ENCODE data around the gene NTN3.

Gene NTN3

DNA sequence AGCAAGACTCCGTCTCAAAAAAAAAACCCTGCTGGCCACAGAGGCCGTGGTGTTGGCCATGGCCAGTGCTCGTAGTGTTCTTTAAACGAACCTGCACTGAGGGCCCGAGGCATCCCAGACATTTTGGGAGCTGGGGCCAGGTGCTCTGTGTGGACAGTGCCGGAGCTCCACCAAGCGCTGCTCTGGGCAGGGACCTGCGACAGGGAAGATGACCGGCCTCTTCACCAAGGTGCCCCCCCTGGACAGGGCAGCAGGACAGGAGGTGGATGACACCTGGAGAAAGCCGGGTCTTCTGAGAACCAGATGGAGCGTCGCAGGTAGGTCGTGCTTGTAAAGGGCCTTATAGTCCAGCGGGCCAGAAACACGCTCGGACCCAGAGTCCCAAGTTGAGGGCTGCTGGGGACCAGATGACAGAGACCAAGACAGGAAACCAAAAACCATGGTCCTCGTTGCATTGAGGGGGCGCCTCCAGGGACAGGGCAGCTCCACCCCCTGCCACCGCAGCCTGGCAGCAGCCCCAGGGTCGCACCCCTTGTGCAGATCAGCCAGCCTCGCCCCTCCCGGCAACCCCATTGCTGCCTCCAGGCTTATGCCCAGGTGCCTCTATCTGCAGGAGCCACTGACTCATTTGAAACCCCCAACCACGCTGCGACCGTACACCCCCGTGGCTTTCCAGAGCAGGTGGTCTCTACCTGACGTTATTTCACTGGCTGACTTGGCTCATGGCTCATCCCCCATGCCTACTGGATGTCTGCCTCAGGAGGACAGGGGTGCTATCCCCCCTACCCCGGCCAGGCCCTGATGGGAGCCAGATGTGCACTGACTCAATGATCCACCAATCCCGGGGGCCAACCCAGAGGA is 4.2 kb upstream of the NTN3 start:
- no peak for DNase-seq (ENCODE audit: low spot score)

DNA sequence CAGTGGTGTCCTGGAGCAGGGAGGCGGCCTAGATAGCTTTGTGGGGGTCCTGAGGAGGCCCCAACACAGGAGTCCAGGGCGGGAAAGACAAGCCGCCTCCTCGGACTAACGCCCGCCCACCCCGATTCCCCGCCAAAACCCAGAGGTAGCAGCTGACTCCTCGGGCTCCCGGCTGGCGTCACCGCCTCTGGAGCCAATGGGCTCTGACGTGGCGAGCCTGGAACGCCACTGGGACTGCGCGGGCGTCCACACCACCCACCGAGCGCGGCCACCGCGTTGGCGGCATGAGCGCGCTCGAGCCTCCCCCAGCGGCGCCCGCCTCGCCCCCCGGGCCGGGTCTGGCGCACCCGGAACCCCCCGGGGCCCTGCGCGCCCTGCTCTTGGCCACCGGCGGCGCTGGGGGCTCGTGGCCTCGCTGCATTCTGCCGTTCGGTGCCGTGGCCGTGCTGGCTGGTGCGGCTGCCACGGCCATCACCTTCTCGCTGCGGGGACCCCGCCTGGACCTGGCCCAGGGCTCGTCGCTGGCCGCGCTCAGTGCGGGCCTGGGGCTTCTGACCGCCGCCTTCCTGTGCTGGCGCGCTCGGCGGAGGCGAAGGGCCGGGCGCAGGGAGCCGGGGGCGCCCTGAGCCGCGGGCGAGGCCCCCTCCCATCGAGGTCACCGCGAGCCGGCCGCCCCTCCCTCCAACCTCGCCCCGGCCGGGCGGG is 3.4 kb upstream of the NTN3 start:
- DNase-seq (ENCODE audit: low spot score), result peak; percentile 53

DNA sequence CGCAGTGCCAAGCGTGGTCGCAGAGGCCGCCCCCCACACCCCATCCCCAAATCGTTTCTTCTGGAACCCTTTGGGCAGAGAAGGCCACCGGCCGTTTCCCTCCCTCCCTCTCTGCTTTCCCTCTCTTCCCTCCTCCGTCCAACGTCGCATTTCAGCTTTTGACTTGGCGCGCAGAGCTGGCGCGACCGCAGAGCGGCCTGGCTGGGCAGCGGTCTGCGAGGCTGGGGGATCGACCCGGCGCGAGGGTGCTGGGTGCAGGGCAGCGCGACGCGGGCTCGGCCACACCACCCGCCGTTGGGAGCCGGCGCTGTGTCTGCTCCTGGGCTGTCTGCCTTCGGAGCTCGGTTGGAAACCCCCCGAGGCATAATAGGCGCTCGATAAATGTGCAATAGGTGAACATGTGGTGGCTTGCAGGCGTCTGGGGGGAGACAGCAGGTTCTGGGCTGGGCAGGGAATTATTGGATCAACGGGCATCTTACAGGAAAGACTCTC is 2.8 kb upstream of the NTN3 start:
- no peak for DNase-seq (ENCODE audit: low spot score)

DNA sequence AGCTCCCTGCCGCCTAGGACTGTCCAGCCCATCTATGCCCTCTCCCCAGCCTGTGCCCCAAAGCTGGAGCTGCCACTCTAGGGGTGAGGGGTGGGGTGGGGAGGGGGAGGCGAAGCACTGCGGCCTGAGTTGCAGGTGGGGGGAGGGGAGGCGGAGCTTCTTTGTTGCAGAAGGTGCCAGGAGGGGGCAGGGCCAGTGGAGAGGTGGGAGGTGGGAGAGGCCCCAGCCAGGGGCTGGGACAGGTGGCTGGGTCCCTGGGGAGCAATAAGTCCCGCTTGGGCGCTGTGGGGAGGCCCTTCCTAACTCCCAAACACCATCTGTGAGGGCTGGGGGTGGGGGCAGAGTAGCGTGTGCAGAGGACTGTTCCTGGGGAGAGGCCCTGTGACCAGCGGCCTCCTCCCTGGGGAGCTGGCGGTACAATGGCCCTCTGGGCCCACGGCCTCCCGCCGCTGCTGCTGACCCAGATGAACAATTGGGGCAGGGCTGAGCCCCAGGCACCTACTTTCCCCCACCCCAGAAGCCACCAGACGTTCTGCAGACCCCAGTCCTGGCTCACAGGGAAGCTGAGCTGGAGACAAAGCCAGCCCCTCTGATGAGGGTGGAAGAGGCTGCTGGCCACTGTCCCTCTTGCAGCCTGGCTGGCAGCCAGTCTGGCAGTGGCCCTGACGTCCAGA is 2.2 kb upstream of the NTN3 start:
- DNase-seq (ENCODE audit: low spot score), result peak; percentile 59

DNA sequence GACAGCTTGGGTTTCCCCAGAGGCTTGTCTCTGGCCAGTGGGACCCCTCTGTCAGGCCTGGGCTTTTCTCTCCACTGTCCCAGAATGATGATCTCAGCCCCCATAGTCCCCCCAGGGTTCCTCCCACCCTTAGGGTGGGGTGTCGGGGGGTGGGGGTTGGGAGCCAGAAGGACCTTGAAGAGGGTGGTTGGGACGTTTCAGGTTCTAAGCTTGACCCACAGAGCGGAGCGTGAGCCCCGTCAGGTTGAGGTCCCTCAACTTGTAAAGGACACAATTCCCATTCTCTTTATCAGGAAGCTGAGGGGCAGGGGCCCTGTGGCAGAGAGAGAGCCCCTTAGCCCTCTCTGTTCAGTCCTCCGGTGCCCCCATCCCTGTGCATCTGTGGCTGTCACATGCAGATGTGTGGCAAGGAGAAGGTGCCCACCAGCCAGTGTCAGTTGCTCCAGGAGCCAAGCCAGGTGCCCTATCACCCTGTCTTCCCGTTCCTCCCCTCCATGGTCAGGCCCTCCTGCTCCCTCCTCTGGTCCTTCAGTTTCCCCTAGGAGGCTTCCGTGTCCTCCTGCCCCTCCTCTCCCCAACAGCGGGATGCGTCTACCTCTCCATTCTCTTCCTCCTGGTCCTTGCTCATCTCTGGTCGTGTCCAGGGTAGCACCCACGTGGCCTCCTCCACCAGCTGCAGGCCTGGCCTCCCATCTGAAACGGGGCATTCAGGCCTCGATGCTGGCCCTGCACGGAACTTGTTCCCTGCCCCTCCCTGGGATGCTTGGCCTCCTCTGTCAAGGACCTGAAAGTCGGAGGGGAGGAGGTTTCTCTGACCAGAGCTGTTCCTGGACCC is 1.5 kb upstream of the NTN3 start:
- DNase-seq (ENCODE audit: low spot score), result no peak

DNA sequence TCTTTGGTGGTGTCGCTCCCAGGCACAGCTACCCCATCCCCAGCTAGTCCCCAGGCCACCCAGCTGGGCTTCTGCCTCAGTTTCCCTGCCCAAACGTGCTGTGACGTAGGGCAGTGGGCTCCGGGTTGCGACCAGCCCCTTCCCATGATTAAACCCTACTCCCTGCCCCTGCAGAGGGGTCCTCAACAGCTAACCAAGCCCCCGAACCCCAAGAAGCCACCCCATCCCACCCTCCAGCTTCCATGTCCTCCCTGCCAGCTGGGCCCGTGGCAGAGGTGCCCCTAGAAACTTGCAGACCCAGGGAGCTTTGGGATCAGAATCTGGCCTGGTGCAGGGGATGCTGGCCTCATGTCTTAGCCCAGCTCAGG is 879 bp upstream of the NTN3 start:
- DNase-seq (ENCODE audit: low spot score), result no peak

DNA sequence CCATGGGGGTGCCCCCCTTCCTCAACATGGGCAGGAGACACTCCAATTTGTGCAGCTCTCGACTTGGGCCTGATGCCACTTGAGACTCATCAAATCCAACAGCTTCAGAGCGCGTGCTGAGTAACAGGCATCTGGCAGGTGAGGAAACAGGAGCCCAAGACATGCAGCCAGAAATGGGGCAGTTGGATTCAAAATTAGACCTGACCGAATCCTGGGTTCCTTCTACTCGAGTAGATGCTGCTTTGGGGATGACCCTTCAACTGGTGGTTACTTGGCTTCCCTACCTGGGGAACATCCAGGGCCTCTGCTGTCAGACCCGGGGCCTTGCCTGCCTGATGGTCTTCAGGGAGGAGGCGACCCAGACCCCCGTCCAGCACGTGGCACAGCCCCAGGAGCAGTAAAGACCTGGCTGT is 488 bp upstream of the NTN3 start:
- DNase-seq (ENCODE audit: low spot score), result no peak

DNA sequence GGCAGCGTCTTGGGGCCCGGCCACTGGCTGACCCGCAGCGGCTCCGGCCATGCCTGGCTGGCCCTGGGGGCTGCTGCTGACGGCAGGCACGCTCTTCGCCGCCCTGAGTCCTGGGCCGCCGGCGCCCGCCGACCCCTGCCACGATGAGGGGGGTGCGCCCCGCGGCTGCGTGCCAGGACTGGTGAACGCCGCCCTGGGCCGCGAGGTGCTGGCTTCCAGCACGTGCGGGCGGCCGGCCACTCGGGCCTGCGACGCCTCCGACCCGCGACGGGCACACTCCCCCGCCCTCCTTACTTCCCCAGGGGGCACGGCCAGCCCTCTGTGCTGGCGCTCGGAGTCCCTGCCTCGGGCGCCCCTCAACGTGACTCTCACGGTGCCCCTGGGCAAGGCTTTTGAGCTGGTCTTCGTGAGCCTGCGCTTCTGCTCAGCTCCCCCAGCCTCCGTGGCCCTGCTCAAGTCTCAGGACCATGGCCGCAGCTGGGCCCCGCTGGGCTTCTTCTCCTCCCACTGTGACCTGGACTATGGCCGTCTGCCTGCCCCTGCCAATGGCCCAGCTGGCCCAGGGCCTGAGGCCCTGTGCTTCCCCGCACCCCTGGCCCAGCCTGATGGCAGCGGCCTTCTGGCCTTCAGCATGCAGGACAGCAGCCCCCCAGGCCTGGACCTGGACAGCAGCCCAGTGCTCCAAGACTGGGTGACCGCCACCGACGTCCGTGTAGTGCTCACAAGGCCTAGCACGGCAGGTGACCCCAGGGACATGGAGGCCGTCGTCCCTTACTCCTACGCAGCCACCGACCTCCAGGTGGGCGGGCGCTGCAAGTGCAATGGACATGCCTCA is 773 bp downstream of the NTN3 start:
- DNase-seq (ENCODE audit: low spot score), result no peak

DNA sequence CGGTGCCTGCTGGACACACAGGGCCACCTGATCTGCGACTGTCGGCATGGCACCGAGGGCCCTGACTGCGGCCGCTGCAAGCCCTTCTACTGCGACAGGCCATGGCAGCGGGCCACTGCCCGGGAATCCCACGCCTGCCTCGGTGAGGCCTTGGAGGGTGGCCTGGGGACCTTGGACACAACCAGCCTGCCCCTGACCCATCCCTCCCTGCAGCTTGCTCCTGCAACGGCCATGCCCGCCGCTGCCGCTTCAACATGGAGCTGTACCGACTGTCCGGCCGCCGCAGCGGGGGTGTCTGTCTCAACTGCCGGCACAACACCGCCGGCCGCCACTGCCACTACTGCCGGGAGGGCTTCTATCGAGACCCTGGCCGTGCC is 1.4 kb downstream of the NTN3 start:
- DNase-seq (ENCODE audit: low spot score), result no peak

DNA sequence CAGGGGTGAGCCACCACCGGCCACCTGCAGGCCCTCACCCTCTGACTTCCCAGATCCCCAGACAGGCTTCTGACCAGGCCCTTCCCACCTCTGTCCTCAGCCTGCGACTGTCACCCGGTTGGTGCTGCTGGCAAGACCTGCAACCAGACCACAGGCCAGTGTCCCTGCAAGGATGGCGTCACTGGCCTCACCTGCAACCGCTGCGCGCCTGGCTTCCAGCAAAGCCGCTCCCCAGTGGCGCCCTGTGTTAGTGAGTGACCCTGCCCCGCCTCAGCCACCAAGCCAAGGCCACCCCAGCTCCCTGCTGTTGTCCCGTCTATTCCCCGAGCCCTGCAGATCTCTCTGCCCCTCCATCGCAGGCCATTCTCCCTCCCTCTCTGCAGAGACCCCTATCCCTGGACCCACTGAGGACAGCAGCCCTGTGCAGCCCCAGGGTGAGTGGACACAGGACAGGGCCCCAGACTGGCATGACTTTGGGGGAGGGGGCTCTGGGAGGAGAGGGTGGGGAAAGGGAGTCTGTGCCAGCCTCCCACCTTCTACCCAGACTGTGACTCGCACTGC is 1.9 kb downstream of the NTN3 start:
- DNase-seq (ENCODE audit: low spot score), result no peak

DNA sequence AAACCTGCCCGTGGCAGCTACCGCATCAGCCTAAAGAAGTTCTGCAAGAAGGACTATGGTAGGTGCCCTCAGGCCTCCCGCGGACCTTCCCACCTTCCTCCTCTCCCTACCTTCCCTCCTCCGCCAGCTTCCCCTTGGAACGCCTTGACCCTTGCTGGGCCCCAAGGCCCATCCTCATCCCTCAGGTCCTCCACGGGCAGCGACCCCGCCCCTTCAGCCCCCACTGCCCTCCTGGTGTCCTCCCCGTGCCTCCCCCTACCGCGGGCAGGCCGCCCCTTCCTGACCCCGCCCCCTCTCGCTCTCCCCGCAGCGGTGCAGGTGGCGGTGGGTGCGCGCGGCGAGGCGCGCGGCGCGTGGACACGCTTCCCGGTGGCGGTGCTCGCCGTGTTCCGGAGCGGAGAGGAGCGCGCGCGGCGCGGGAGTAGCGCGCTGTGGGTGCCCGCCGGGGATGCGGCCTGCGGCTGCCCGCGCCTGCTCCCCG is 2.4 kb downstream of the NTN3 start:
- DNase-seq (ENCODE audit: low spot score), result no peak

DNA sequence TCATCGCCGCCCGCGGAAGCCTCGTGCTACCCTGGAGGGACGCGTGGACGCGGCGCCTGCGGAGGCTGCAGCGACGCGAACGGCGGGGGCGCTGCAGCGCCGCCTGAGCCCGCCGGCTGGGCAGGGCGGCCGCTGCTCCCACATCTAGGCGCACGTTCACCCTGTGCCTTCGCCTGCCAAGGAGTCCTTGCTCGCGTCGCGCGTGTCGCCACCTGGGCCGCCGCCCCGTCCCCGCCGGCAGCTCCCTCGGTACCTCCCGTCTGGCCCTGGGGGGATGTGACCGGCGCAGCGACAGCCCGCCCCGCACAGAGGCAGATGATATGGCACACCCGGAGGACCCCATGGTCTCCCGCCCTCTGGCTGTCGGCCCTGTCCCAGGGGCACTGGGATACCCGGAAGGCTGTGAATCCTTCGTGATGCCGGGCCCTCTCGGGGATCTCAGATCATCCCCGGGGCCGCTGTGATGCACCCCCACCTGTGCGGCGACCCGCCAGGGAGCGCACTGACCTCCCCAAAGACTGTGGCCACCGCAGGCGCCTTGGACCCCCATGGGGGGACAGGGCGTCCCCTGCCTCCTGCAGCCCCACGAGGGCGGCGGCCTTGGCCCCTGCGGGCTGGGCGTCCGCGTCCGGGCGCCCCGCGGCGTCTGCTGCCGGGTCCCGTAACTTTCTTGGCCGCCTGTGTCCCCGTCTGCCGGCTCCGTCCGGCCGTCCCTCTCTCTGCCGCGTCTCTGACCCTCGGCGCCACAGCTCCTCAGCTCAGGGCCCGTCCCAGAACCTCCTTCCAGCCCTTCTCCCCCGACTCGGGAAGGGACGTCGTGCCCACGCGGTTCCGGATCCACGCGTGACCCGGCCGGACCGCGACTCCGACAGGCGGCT is 3.1 kb downstream of the NTN3 start:
- peak; percentile 44 for DNase-seq (ENCODE audit: low spot score)

DNA sequence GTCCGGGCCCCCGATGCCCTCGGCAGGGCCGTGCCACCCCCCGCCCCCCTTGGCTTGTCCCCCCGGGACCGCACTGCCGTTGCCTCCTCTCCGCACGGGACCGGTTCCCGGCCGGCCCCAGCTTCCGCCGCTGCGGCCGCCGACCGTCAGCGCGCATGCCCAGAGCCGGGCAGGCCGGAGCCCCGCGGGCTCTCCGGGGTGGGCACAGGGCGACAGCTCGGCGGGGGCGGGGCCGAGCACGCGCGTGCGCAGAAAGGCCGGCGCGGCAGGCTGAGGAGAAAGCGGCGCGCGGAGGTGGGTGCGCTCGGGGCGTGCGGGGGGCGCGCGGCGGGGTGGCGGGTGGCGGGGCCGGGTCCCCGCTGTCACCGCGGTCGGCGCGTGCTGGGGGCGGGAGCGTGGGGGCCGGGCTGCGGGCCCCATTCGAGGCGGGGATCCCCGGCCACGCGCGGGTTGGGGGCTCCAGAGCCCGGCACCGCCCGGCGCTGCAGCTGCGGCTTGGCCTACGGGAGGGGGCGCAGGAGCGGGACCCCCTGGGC is 3.8 kb downstream of the NTN3 start, which contains the start of gene TBC1D24:
Gene TBC1D24 (plus strand): TSS at position 251 of the 536 bp plus-strand sequence. CDS start 21,022 bp downstream, outside the sequence.
- peak; percentile 87 for DNase-seq (ENCODE audit: low spot score)

DNA sequence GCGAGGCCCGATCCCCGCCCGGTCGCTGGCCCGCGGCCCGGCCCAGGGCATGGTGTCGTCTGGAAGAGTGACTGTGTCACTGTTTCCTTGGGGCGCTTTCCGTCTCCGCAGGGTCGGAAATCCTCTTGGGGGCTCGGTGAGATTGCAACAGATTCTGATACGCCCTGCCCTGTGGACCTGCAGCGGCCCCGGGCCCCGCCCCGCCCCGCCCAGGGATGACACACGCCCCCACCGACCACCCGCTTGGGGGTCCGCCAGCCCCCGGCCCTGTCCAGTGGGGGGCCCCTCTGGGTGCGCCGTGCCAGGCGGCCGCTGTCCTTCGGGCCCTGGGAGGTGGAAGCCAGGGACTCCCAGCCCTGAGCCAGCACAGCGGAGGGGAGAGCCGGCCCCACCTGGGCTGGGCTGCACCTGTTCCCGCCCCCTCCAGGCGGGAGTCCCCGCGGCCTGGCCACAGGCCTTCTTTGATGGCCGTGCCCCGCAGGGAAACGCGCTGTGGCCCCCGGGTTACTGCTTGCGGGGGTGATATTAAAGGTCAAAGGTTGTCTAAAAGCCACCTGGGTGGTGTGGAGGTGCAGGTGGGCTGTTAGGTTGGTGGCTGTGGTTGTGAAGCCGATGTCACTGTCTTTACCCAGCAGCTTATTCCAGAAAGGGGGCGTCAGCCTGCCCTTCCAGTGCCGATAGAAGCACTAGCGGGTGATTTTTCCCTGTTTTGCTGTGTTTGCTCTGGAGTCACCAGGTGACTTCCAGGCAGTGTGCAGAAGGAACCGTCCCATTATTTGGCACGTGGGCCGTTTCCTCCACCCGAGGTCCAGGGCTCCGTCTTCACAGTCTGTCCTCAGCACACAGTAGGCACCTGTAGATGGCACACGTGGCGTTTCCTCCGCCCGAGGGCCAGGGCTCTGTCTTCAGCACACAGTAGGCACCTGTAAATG is 4.6 kb downstream of the NTN3 start:
- DNase-seq (ENCODE audit: low spot score), result no peak

DNA sequence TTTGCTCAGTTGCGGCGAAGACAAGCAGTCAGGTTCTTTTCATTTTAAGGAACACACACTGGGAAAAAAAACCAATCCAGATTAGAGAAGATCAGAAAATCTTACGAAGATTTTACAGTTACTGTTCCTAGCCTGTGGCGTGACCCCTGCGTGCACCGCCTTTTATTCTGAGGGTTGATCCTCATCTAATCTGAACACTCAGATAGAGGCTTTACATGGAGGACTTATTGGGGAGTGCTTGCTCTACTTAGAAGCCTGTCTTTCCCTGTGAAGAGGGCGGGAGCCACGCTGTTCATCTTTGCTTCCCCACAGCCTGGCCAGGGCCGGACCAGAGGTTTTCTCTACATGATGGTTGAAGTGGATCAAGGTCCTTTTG is 5.2 kb downstream of the NTN3 start:
- DNase-seq (ENCODE audit: low spot score), result no peak

DNA sequence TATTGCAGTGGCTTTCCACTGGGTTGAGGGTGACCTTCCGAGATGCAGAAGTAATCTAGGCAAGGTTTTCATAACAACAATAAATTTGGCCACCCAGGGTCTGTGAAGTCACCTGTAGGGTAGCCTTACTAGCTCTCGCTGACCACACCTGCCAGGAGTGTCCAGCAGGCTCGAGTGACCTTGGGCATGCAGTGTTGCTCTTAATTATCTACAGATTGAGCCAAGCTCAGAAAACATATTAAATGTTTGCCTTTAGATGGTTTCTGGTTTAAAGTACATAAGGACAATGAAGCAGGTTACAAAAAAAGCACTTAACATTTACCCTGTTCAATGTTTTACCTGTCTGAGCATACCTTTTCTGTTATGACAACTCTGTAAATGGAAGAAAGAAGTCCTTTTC is 5.6 kb downstream of the NTN3 start:
- DNase-seq (ENCODE audit: low spot score), result no peak

DNA sequence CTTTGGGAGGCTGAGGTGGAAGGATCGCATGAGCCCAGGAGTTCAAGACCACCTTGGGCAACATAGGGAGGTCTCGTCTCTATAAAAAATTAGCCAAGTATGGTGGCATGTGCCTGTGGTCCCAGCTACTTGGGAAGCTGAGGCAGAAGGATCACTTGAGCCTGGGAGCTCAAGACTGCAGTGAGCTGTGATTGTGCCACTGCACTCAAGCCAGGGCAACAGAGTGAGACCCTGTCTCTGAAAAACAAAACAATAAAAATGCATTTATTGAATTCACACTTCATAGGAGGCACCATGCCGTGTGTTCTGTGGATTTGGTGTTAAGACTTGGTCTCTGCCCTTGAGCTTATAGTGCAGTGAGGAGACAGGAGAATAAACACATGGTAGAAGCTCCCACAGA is 6.2 kb downstream of the NTN3 start:
- no peak for DNase-seq (ENCODE audit: low spot score)

DNA sequence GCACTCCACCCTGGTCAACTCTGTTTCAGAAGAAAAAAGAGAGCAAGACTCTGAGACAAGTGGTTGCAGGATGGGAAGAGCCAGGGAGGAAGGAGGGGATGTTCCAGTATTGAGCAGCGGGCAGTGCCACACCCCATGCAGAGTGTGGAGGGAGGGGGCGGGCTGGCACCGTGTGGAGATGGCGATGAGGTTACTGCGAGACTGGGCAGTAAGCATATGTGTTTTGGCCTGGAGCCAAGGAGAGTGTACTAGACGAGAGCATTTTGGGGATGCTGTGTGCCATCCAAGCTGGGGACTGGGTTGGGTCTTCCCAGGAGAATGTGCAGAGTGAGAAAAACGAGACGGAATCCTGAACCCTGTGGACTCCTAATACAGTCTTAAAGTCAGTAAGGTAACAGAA is 7.2 kb downstream of the NTN3 start:
- DNase-seq (ENCODE audit: low spot score), result no peak

Measured in putamen (tissue), 1 donor.